ENCODE data around the gene YBX2.

YBX2 gene

DNA sequence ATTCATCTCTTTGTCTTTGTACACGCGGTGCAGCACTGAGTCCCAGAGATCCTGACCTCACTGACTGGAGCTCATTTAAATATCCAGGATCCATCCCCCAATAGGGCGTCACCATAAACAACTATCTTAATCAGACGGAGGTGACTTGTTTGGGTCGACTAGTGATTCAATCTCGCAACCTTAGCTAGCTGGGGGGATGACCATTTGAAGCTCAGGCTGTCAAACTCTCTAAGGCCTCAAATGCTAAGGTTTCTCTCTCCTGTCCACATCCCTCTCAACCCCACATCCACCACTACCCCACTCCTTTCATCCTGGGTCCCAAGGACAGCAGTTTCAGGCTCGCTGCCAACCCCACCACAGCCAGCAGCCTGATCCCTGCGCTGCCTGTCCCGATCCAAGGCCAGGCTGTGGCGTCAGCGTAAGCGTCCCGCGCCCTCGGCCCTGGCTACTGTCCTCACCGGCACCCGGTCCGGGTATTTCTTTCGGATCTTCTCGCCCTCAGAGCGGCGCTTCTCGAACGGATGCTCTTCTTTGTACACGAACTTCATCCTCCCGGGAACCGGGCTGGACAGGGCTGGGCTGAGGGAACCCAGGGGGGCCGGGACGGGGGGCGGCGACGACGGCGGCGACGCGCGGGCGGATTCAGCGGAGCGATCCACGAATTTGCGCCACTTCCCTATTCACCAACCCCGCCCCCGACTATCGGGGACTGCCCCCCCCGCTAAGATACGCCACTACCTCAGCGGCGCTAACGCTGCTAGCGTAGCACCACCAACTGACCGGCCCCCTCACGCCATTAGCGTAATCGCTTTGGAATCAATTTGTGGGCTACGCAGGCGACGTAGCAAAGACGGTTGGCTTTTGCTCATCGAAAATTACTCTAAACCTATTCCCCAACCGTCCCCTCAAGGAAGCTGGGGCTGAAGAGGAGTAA is 52.4 kb downstream of the YBX2 start, which contains the start of gene GABARAP:
Gene GABARAP (minus strand): TSS at position 667 of the 934 bp plus-strand sequence. CDS start 119 bp downstream, at position 548.
- peak; percentile 64 for DNase-seq

DNA sequence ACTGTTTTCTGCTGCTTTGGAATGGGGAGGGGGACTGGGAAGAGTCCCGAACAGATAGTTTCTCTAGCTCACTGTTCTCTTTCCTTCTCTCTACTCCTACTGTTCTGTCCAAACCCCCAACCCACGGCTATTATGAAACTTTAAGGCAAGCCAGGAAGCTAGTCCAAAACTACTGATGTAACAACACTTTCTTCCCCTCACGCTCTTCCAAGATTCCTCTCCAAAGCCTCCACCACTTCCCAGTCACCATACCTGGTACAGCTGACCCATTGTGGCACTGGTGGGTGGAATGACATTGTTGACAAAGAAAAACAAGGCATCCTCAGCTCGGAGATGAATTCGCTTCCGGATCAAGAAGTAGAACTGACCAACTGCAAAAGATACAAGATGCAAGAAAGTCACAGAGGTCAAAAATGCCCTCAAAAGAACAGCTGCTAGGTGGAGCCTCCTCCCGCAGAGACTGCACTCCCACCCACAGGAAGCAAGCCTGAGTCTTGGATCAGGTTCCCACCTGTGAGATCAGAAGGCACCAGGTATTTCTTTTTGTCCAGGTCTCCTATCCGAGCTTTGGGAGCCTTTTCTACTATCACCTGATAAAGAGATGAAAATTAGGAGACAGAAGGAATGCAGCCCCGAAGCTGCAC is 53.2 kb downstream of the YBX2 start:
- DNase-seq = no peak

DNA sequence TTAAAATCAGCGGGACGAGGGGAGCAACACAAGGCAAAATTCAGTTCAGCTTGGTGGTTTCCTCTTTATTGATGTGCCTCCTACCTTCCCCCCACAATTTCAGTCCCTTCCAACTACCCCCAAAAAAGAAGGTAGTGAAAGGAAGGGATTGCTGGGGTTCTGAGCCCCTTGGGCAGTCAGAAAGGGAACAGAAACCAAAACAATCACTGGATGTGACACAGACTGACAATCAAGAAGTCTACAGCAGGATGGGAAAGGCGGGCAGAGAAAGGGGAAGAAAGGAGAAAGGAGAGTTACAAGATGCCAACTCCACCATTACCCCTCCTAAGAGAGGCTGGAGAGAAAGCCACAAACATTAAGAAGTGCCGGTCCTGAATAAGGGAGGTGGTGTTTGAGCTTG is 54.1 kb downstream of the YBX2 start:
- no peak for DNase-seq

DNA sequence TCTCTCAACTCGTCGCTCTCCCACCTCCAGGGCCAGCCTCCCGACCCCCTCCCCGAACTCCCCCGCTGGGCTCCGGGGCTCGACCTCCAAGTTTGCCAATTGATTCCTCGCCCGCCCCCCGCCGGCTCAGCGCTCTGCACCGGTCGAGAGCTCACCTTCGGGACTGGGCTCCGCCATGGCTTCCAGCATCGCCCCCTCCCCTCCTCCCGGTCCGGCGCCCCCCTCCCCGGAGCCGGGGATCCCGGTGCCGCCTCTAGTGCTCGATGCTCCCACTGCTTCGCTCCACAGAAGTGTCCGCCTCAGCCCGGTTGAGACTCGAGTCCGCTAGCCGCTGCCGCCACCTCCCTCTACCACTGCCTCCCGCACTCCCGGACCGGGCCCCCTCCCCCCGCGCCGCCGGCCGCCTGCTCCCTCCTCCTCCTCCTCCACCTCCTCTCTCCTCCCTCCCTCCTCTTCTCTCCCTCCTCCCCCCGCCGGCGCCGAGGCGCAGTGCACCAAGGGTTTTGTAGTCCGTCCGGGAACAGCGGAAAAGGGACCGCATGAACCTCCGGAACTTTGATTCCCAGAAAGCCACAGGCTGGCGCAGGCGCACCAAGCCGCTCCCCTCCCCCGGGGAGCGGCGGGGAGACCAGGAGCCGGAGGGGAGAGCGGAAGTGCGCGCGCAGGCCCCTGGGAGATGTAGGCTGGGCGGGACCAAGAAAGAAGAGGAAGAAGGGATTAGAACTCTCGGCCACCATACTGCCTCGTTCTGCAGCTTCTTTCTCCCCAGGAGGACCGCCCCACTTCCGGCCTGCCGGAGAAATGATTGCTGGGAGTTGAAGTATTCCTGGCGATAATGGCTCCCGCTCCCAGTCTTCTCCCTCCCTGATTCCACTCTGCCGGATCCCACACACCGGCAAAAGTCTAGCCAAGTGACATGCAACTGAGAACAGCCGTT is 55.1 kb downstream of the YBX2 start, which contains the start of gene PHF23:
Gene PHF23 (minus strand): TSS at position 367 of the 937 bp plus-strand sequence. CDS start 178 bp downstream, at position 189.
- peak; percentile 93 for DNase-seq

DNA sequence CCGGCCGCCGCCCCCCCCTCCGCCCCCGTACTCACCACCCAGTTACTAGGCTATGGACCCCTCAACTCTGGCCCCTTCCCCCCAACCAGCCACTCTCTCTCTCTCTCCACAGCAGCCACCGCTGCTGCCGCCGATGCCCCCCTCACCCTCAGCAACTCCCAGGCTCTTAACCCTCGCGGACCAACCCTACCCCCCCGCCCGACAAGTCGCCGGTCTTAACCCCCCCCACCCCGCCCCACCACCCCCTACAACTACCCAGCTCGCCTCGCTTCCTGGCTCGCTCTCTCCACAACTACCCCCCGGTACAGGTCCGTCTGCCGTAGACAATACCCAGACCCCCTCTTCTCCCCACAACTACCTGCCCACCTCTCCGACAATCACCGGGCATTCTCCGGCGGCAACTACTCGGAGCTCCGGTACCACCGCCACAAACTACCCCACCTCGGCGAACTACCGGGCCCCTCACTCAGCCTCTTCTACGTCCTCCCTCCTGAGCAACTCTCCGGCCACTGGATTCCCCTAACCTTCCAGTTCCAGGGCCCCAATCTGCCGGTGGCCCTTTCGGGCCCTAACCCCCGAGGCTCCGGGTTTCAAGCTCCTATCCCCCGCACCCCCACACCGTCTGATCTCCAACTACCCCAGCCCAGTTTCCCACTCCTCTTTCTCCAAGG is 55.9 kb downstream of the YBX2 start:
- no peak for DNase-seq

Data from NCI-H774 (cell line).